ENCODE data around the gene TPH1. TPM values are rescaled to one million over a fixed set of nuclear protein-coding genes. Genes with fewer than 3 reads are reported as not detected.

The TPH1 gene
- total RNA-seq, 1 experiment from 2014 or later, result 0.19 TPM

- Mint-ChIP-seq H3K9me3 (ENCODE audit: unreplicated experiment) (no peaks in the 10 kb centered on the region), H3K36me3 (ENCODE audit: insufficient read depth, unreplicated experiment) (no peaks in the 10 kb centered on the region), H3K4me3 (ENCODE audit: unreplicated experiment) (peak overlapping the region; percentile 77), H3K27ac (ENCODE audit: low read depth, unreplicated experiment) (no peak overlapping the region), H3K27me3 (ENCODE audit: insufficient read depth, unreplicated experiment) (no peaks in the 10 kb centered on the region), H3K4me1 (ENCODE audit: insufficient read depth, unreplicated experiment) (peaks cover 11% of the 10 kb centered on the region)
- POLR2A ChIA-PET, result interaction anchor here (0.8 to 1.6 kb wide), 3 partner anchors 8 to 17 kb away, joined by 3 to 7 read pairs (median 3); no protein-coding TSS in a partner anchor
- intact Hi-C loops (cut with micrococcal nuclease), result loop anchor here (5.0 kb wide), 1 partner anchor 96 kb away; the partner anchor contains the start of gene SAAL1
- CTCF ChIA-PET, result interaction anchor here (1.0 kb wide), 1 partner anchor 104 kb away, joined by 5 read pairs; no protein-coding TSS in a partner anchor
- BruUV-seq (replicated peaks), result no TSS peak
- DNase-seq (ENCODE audit: unreplicated experiment), result no peak
- TF ChIP-seq CTCF (IDR thresholded peaks at IDR 0.05; ENCODE audit: unreplicated experiment), result no peak
Measured at GRCh38 chr11:18010977-18011586, 35.0 kb downstream of the TPH1 start.

GRCh38 chr11:18010121-18010670 is 35.9 kb downstream of the TPH1 start:
- H3K4me1 Mint-ChIP-seq (ENCODE audit: insufficient read depth, unreplicated experiment), result peaks cover 11% of the 10 kb centered on the region
- intact Hi-C loops (cut with micrococcal nuclease), result loop anchor here (5.0 kb wide), 1 partner anchor 97 kb away; the partner anchor contains the start of gene SAAL1
- no peak for DNase-seq (ENCODE audit: unreplicated experiment)

GRCh38 chr11:18005376-18006129 is 40.5 kb downstream of the TPH1 start:
- CTCF ChIA-PET, result interaction anchor here (0.6 to 5.2 kb wide), 5 partner anchors 13 to 782 kb away, joined by 3 to 41 read pairs (median 3); no protein-coding TSS in a partner anchor
- intact Hi-C loops (cut with micrococcal nuclease), result no loop called here
- no peak for TF ChIP-seq CTCF (IDR thresholded peaks at IDR 0.05; ENCODE audit: unreplicated experiment)
- BruUV-seq (replicated peaks), result no TSS peak
- no peak overlapping the region for H3K27ac Mint-ChIP-seq (ENCODE audit: low read depth, unreplicated experiment)
- no peaks in the 10 kb centered on the region for H3K4me1 Mint-ChIP-seq (ENCODE audit: insufficient read depth, unreplicated experiment)
- H3K4me3 Mint-ChIP-seq (ENCODE audit: unreplicated experiment), result no peak overlapping the region
- POLR2A ChIA-PET, result interaction anchor here (0.9 kb wide), 1 partner anchor 8 kb away, joined by 3 read pairs; no protein-coding TSS in a partner anchor
- no peaks in the 10 kb centered on the region for H3K27me3 Mint-ChIP-seq (ENCODE audit: insufficient read depth, unreplicated experiment)
- no peaks in the 10 kb centered on the region for H3K9me3 Mint-ChIP-seq (ENCODE audit: unreplicated experiment)
- peaks cover 13% of the 10 kb centered on the region for H3K36me3 Mint-ChIP-seq (ENCODE audit: insufficient read depth, unreplicated experiment)
- peak; percentile 51 for DNase-seq (ENCODE audit: unreplicated experiment)

More at GRCh38 chr11:18010121-18010670, 35.9 kb downstream of the TPH1 start:
- H3K36me3 Mint-ChIP-seq (ENCODE audit: insufficient read depth, unreplicated experiment), result no peaks in the 10 kb centered on the region
- H3K4me3 Mint-ChIP-seq (ENCODE audit: unreplicated experiment), result no peak overlapping the region
- no peak for TF ChIP-seq CTCF (IDR thresholded peaks at IDR 0.05; ENCODE audit: unreplicated experiment)
- no peaks in the 10 kb centered on the region for H3K9me3 Mint-ChIP-seq (ENCODE audit: unreplicated experiment)
- BruUV-seq (replicated peaks), result no TSS peak
- no peak overlapping the region for H3K27ac Mint-ChIP-seq (ENCODE audit: low read depth, unreplicated experiment)
- POLR2A ChIA-PET, result interaction anchor here (1.3 to 1.4 kb wide), 2 partner anchors 24 to 70 kb away, joined by 3 read pairs; no protein-coding TSS in a partner anchor
- CTCF ChIA-PET, result interaction anchor here (0.7 to 1.7 kb wide), 3 partner anchors 18 to 37 kb away, joined by 3 to 4 read pairs (median 4); no protein-coding TSS in a partner anchor
- no peaks in the 10 kb centered on the region for H3K27me3 Mint-ChIP-seq (ENCODE audit: insufficient read depth, unreplicated experiment)

GRCh38 chr11:18001191-18001590 is 44.9 kb downstream of the TPH1 start:
- no peaks in the 10 kb centered on the region for H3K27me3 Mint-ChIP-seq (ENCODE audit: insufficient read depth, unreplicated experiment)
- DNase-seq (ENCODE audit: unreplicated experiment), result no peak
- BruUV-seq (replicated peaks), result no TSS peak
- ChIA-PET CTCF (interaction anchor here (0.6 to 5.2 kb wide), 3 partner anchors 9 to 717 kb away, joined by 3 to 41 read pairs (median 5); no protein-coding TSS in a partner anchor), POLR2A (interaction anchor here (1.7 kb wide), 1 partner anchor 15 kb away, joined by 3 read pairs; no protein-coding TSS in a partner anchor)
- no peaks in the 10 kb centered on the region for H3K9me3 Mint-ChIP-seq (ENCODE audit: unreplicated experiment)
- no peaks in the 10 kb centered on the region for H3K4me1 Mint-ChIP-seq (ENCODE audit: insufficient read depth, unreplicated experiment)
- TF ChIP-seq CTCF (IDR thresholded peaks at IDR 0.05; ENCODE audit: unreplicated experiment), result no peak
- peaks cover 34% of the 10 kb centered on the region for H3K36me3 Mint-ChIP-seq (ENCODE audit: insufficient read depth, unreplicated experiment)
- intact Hi-C loops (cut with micrococcal nuclease), result no loop called here
- H3K4me3 Mint-ChIP-seq (ENCODE audit: unreplicated experiment), result no peak overlapping the region
- no peak overlapping the region for H3K27ac Mint-ChIP-seq (ENCODE audit: low read depth, unreplicated experiment)

All from MCF 10A (cell line).